ENCODE data around the gene IFT88. TPM values are rescaled to one million over a fixed set of nuclear protein-coding genes. Genes with fewer than 3 reads are reported as not detected.
"Not testable (repeated sequence)": the region's sequence is repeated elsewhere in the genome, so short reads cannot be mapped to it uniquely, and the experiment has no call there.

The IFT88 gene
- total and polyA plus RNA-seq, 2 of the 8 experiments (the other 6 are each of a cell fraction or from before 2014, with no cell fraction given): 1.7 to 5.8 TPM

- TF ChIP-seq USF2 (IDR thresholded peaks at IDR 0.05; ENCODE audit: low read length): no peak
- no peak for TF ChIP-seq CREB1 (IDR thresholded peaks at IDR 0.05)
Measured at GRCh38 chr13:20676213-20676612, 109.3 kb downstream of the IFT88 start (continued).

- H3K4me3 ChIP-seq (ENCODE audit: extremely low read depth in 1 of 4, insufficient read depth in 2 of 4, low read depth in 3 of 4, low read length in 4 of 4); H3K79me1 ChIP-seq (ENCODE audit: low read depth, low read length); H3K27me3 ChIP-seq (replicated peaks in 1 of 4; ENCODE audit: control insufficient read depth in 3 of 4, extremely low read depth in 1 of 4, insufficient read depth in 3 of 4, low read length in 3 of 4); POLR2A ChIA-PET (ENCODE audit: partially characterized antibody); H3K36me3 ChIP-seq (ENCODE audit: control insufficient read depth in 2 of 4, insufficient read depth in 4 of 4, low read length in 3 of 4); H3K79me2 ChIP-seq (ENCODE audit: control insufficient read depth in 1 of 2, insufficient read depth in 2 of 2, low read length in 2 of 2); H3K14ac ChIP-seq (ENCODE audit: insufficient read length); H3K23ac ChIP-seq (ENCODE audit: insufficient read length); H3K56ac ChIP-seq (replicated peaks; ENCODE audit: insufficient read length, low read depth, low read length); H4K20me1 ChIP-seq (replicated peaks in 1 of 2; ENCODE audit: control insufficient read depth in 1 of 2, insufficient read depth in 2 of 2, low read length in 2 of 2); H2BK120ac ChIP-seq (replicated peaks; ENCODE audit: low read depth, low read length); FAIRE-seq; DNase-seq (ENCODE audit: low read depth in 1 of 2, low spot score in 2 of 2); H2BK12ac ChIP-seq (ENCODE audit: low read depth, low read length); H4K91ac ChIP-seq (replicated peaks; ENCODE audit: insufficient read length, low read length); H4K5ac ChIP-seq (ENCODE audit: insufficient read length, low read depth, low read length); H2BK5ac ChIP-seq (ENCODE audit: low read depth, low read length); H3K4me2 ChIP-seq (ENCODE audit: insufficient read depth in 1 of 2, low read depth in 2 of 2, low read length in 2 of 2); H2BK20ac ChIP-seq (ENCODE audit: low read length); H3K18ac ChIP-seq (ENCODE audit: extremely low read depth, low read length); H3K4ac ChIP-seq (replicated peaks; ENCODE audit: insufficient read length, low read depth, low read length); H3K9me3 ChIP-seq (ENCODE audit: insufficient read depth in 2 of 2, low read depth in 1 of 2, low read length in 1 of 2); H2AFZ ChIP-seq (ENCODE audit: low read length); H3K27ac ChIP-seq (ENCODE audit: low read depth, low read length); H4K8ac ChIP-seq (ENCODE audit: extremely low read depth, insufficient read depth, low read length); H3K9ac ChIP-seq (replicated peaks in 1 of 4; ENCODE audit: extremely low read depth in 1 of 4, low read depth in 3 of 4, low read length in 3 of 4); H3K23me2 ChIP-seq (ENCODE audit: low read depth, low read length); H2BK15ac ChIP-seq (ENCODE audit: low read length); H3K4me1 ChIP-seq (replicated peaks in 1 of 4; ENCODE audit: control insufficient read depth in 3 of 4, insufficient read depth in 4 of 4, low read length in 3 of 4); H2AK5ac ChIP-seq (ENCODE audit: low read depth, low read length): not testable (repeated sequence)
- CTCF ChIA-PET (ENCODE audit: partially characterized antibody): interaction anchor here (1.1 kb wide), 1 partner anchor 30 kb away, joined by 3 read pairs; no protein-coding TSS in a partner anchor
- 71% methylated on average over 7 of the region's 7 CpGs; no CpG with 5 or more reads in 1 of the 2 experiments for WGBS, 2 experiments (ENCODE audit: extremely low coverage in 1 of 2, insufficient coverage in 1 of 2, insufficient read length in 1 of 2, insufficient replicate concordance in 2 of 2, low coverage in 1 of 2, low lambda C conversion rate in 2 of 2, missing lambda C conversion rate in 1 of 2)
Measured at GRCh38 chr13:20678606-20679005, 111.6 kb downstream of the IFT88 start.

Measured in H1 (cell line).